K562 (cell line): Measurements from ENCODE around the gene CYB5R3. TPM values are rescaled to one million over a fixed set of nuclear protein-coding genes. Genes with fewer than 3 reads are reported as not detected.

ENCODE experiments used
- C11orf30 ChIP-seq: fragments of 450-650 bp; IDR thresholded peaks from 2 replicates; pipeline ENCODE4 v1.6.1; 2016; ENCODE audit warnings: low read depth, mild to moderate bottlenecking
- CCAR2 ChIP-seq: fragments of 200-400 bp; formaldehyde crosslinking; IDR thresholded peaks from 2 replicates; pipeline ENCODE4 v1.6.1; 2017; ENCODE audit warnings: mild to moderate bottlenecking, low read depth, low read length
- CHD2 ChIP-seq: IDR thresholded peaks from 2 replicates; pipeline ENCODE4 v1.6.1; 2011; ENCODE audit warnings: low read depth, low read length
- ETV1 ChIP-seq: fragments of 450-650 bp; conservative IDR thresholded peaks from 2 replicates; pipeline ENCODE4 v1.6.1; 2016; ENCODE audit warnings: missing genetic modification characterization, control low read depth, low read depth, missing compliant biosample characterization
- HCFC1 ChIP-seq: IDR thresholded peaks from 2 replicates; pipeline ENCODE4 v1.6.1; 2012; ENCODE audit warnings: low read depth, low read length, improper control_type of control experiment
- HMGN3 ChIP-seq: IDR thresholded peaks from 2 replicates; pipeline ENCODE4 v1.6.1; 2011; ENCODE audit warnings: borderline replicate concordance, low read depth, mild to moderate bottlenecking, mixed read lengths, low read length; ENCODE audit not compliant: insufficient read length; ENCODE audit errors: extremely low read depth
- HNRNPK ChIP-seq: fragments of 200-400 bp; formaldehyde crosslinking; IDR thresholded peaks from one replicate; pipeline ENCODE4 v1.6.1; 2018; ENCODE audit warnings: mild to moderate bottlenecking, low read depth, low read length; ENCODE audit not compliant: poor library complexity, severe bottlenecking
- JUN ChIP-seq, 2 experiments: sonication (generic) in 1 of 2; formaldehyde crosslinking in 1 of 2; IDR thresholded peaks; 2 replicates each; pipeline versions ENCODE4 v1.6.1 to v1.8.0; 2012 to 2022; ENCODE audit warnings: borderline replicate concordance in 2 of 2, mild to moderate bottlenecking in 2 of 2, improper control_type of control experiment in 1 of 2, low read depth in 1 of 2, low read length in 1 of 2, missing genetic modification reagents in 1 of 2
- MAFG ChIP-seq: fragments of 450-650 bp; conservative IDR thresholded peaks from 2 replicates; pipeline ENCODE4 v1.6.1; 2016; ENCODE audit warnings: missing genetic modification characterization, missing compliant biosample characterization
- MAX ChIP-seq: sonication (generic); formaldehyde crosslinking; IDR thresholded peaks from 2 replicates; pipeline ENCODE4 v1.9.0; 2022; ENCODE audit warnings: mild to moderate bottlenecking, missing genetic modification reagents
- MEF2A ChIP-seq: IDR thresholded peaks from 2 replicates; pipeline ENCODE4 v1.6.1; 2011; ENCODE audit warnings: low read depth, mild to moderate bottlenecking, low read length, moderate library complexity; ENCODE audit not compliant: control insufficient read depth
- MYBL2 ChIP-seq, 2 experiments: fragments of 450-650 bp in 1 of 2; sonication (generic) in 1 of 2; formaldehyde crosslinking in 1 of 2; IDR thresholded peaks; 2 replicates each; pipeline versions ENCODE4 v1.6.1 to v1.8.1; 2017 to 2022; ENCODE audit warnings: borderline replicate concordance in 1 of 2, inconsistent platforms in 1 of 2, low read depth in 1 of 2, mild to moderate bottlenecking in 1 of 2, missing genetic modification reagents in 1 of 2, moderate library complexity in 1 of 2
- RBM34 ChIP-seq: fragments of 200-400 bp; formaldehyde crosslinking; IDR thresholded peaks from 2 replicates; pipeline ENCODE4 v1.6.1; 2018; ENCODE audit warnings: low read length, borderline replicate concordance; ENCODE audit not compliant: insufficient read depth
- SMARCA4 ChIP-seq: fragments of 450-650 bp; IDR thresholded peaks from 2 replicates; pipeline ENCODE4 v1.6.1; 2016
- THAP7 ChIP-seq: fragments of 250-450 bp; sonication (Bioruptor Pico); IDR thresholded peaks from 2 replicates; pipeline ENCODE4 v1.5.0; 2021
- XRCC3 ChIP-seq: fragments of 450-650 bp; IDR thresholded peaks from 2 replicates; pipeline ENCODE4 v1.6.1; 2017; ENCODE audit warnings: mild to moderate bottlenecking, moderate library complexity
- ZNF398 ChIP-seq: fragments of 250-450 bp; sonication (Bioruptor Pico); IDR thresholded peaks from 2 replicates; pipeline ENCODE4 v1.8.0; 2021; ENCODE audit warnings: moderate library complexity, mild to moderate bottlenecking, inconsistent platforms
- ZNF785 ChIP-seq: fragments of 250-450 bp; sonication (Bioruptor Pico); IDR thresholded peaks from 2 replicates; pipeline ENCODE4 v1.4.0; 2020; ENCODE audit warnings: mild to moderate bottlenecking
- polyA plus RNA-seq, 8 experiments: library from polyadenylated mRNA; depleted of rRNA in 4 of 8; stranded (reverse) in 5 of 8; unstranded in 3 of 8; fragments of >200 nt; fragmentation: Nextera tagmentation in 2 of 8; fragmentation: Illumina TruSeq in 1 of 8; extraction: Ambion mirVana in 2 of 8; extraction: Trizol in 1 of 8; gene quantifications; 2 replicates each; pipeline versions ENCODE4 v1.2.1 to v1.2.3, GENCODE V29; 2011 to 2014; ENCODE audit warnings: inconsistent platforms in 1 of 8, missing spikeins in 1 of 8
- total RNA-seq, 7 experiments: library from RNA; depleted of rRNA in 6 of 7; stranded (reverse); fragments of >200 nt in 6 of 7; fragmentation: Illumina TruSeq in 2 of 7; extraction: Trizol in 2 of 7; gene quantifications; 2 replicates each; pipeline versions ENCODE4 v1.2.1 to v1.2.3, GENCODE V29; 2011 to 2021; ENCODE audit warnings: low replicate concordance in 1 of 7
- TF ChIP-seq, protein P1 (sequence below): fragments of 450-650 bp; IDR thresholded peaks from 2 replicates; pipeline ENCODE4 v1.6.1; 2016
- TF ChIP-seq, protein P2 (sequence below): IDR thresholded peaks from 3 replicates; pipeline ENCODE4 v1.6.1; 2011; ENCODE audit warnings: borderline replicate concordance, mild to moderate bottlenecking, moderate library complexity; ENCODE audit not compliant: insufficient read length; ENCODE audit errors: extremely low read depth

The CYB5R3 gene
- total and polyA plus RNA-seq, 9 of the 15 experiments (the other 6 are each of a cell fraction or from before 2014, with no cell fraction given): 1.4 to 66.8 (median 23.4) TPM

DNA sequence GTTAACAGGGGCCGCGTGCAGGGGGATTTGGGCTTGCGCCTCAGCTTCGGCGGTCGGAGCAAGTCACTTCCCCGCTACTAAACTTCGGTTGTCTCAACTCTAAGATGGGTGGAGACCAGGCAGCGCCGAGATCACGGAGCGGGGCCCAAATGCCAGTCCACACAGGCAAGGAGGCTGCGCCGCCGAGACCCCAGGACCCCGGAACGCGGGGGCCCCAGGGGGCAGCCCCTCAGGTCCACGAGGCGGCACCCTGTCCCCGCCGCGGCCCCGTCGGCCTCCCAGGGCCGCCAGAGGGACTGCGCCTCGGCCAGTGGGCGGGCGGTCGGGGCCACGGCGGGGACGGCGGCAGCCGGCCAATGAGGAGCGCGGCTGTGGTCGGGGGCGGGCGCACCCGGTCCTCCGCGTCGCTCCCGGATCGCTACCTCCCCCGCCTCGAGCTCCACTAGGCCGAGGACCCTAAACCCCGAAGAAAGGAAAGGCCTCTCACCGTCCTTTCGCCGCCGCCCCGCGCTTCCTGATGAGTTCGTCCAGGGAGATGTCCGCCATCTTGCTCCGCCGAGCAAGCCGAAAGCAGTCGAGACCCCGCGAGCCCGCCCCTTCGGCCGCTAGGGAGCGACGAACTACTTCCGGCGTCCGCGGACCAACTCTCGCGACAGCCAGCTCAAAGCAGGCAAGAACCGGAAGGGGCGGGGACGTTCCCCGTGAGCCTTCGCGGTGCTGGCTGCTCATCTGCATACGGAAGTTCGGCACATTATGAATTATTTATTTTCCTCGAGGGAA, 34.7 kb downstream of the CYB5R3 start, which contains the start of gene POLDIP3 (continued):
- TF ChIP-seq, protein P1, sequence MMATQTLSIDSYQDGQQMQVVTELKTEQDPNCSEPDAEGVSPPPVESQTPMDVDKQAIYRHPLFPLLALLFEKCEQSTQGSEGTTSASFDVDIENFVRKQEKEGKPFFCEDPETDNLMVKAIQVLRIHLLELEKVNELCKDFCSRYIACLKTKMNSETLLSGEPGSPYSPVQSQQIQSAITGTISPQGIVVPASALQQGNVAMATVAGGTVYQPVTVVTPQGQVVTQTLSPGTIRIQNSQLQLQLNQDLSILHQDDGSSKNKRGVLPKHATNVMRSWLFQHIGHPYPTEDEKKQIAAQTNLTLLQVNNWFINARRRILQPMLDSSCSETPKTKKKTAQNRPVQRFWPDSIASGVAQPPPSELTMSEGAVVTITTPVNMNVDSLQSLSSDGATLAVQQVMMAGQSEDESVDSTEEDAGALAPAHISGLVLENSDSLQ: no peak
- TF ChIP-seq MAFG: no peak
- peak; percentile 62 for TF ChIP-seq C11orf30
- TF ChIP-seq THAP7: no peak
- TF ChIP-seq MYBL2 (IDR thresholded peaks at IDR 0.05; ENCODE audit: low read depth): no peak
- no peak for TF ChIP-seq MYBL2 (CRISPR knock-in tag; IDR thresholded peaks at IDR 0.05; ENCODE audit: borderline replicate concordance)
- TF ChIP-seq HNRNPK: no peak
- peak; percentile 14; the same call in 1 of the 2 replicates for TF ChIP-seq MAX (CRISPR knock-in tag)
- peak; percentile 60 for TF ChIP-seq HMGN3
- no peak for TF ChIP-seq RBM34
- no peak for TF ChIP-seq SMARCA4
- peak; percentile 77 for TF ChIP-seq ETV1 (tag)
- no peak for TF ChIP-seq ZNF398
- TF ChIP-seq MEF2A: no peak
- no peak for TF ChIP-seq CCAR2
- peak; percentile 70 for TF ChIP-seq HCFC1
- no peak for TF ChIP-seq ZNF785 (CRISPR knock-in tag)
- TF ChIP-seq CHD2: peak; percentile 98
- no peak for TF ChIP-seq XRCC3
- TF ChIP-seq, protein P2, sequence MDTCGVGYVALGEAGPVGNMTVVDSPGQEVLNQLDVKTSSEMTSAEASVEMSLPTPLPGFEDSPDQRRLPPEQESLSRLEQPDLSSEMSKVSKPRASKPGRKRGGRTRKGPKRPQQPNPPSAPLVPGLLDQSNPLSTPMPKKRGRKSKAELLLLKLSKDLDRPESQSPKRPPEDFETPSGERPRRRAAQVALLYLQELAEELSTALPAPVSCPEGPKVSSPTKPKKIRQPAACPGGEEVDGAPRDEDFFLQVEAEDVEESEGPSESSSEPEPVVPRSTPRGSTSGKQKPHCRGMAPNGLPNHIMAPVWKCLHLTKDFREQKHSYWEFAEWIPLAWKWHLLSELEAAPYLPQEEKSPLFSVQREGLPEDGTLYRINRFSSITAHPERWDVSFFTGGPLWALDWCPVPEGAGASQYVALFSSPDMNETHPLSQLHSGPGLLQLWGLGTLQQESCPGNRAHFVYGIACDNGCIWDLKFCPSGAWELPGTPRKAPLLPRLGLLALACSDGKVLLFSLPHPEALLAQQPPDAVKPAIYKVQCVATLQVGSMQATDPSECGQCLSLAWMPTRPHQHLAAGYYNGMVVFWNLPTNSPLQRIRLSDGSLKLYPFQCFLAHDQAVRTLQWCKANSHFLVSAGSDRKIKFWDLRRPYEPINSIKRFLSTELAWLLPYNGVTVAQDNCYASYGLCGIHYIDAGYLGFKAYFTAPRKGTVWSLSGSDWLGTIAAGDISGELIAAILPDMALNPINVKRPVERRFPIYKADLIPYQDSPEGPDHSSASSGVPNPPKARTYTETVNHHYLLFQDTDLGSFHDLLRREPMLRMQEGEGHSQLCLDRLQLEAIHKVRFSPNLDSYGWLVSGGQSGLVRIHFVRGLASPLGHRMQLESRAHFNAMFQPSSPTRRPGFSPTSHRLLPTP: no peak
- no peak for TF ChIP-seq JUN (IDR thresholded peaks at IDR 0.05; ENCODE audit: borderline replicate concordance, low read depth, low read length)
- TF ChIP-seq JUN (CRISPR knock-in tag; IDR thresholded peaks at IDR 0.05; ENCODE audit: borderline replicate concordance): no peak
